HepG2 (cell line): ENCODE data around the gene VAV2. TPM values are rescaled to one million over a fixed set of nuclear protein-coding genes. Genes with fewer than 3 reads are reported as not detected.
A peak's percentile ranks its signal among the peaks of the same experiment; 100 is the strongest.

Experiments used
- ATAC-seq: fragments of 200-7000 bp; cut with Tn5 transposase; 3 replicates; pipeline ENCODE4 v1.9.1; 2020; ENCODE audit warnings: mild to moderate bottlenecking, moderate library complexity
- BruUV-seq: library from RNA; stranded (reverse); fragments of 400-500 nt; replicated peaks from 2 replicates; lab custom pipeline; 2021; lab: Mats Ljungman, UMichigan
- CTCF ChIA-PET: fragments of 300-600 bp; formaldehyde crosslinking; extraction: SDS; loops from one replicate; lab custom pipeline; 2021; ENCODE audit warnings: low total read pairs, inconsistent platforms, low intra/inter-chr PET ratio; lab: Yijun Ruan, JAX
- POLR2A ChIA-PET: fragments of 350-600 bp; sonication (Branson Sonifier 250); formaldehyde crosslinking; loops from one replicate; lab custom pipeline; 2020; ENCODE audit warnings: antibody characterized with exemption, inconsistent platforms; lab: Yijun Ruan, JAX
- DNase-seq: peaks from one replicate; pipeline ENCODE4 v3.0.0-alpha.2; 2015; ENCODE audit warnings: low spot score
- FAIRE-seq: peaks from 3 replicates; lab custom pipeline; 2011; peaks lifted over from hg19 to GRCh38; lab: Jason Lieb, UNC
- H2AFZ ChIP-seq: one replicate; pipeline ENCODE4 v1.6.1; 2011; ENCODE audit warnings: low read length, inconsistent platforms
- H3K27ac ChIP-seq: fragments of 300-600 bp; 3 replicates; pipeline ENCODE4 v1.8.0; 2011; ENCODE audit warnings: mixed run types, mild to moderate bottlenecking, mixed read lengths, low read length, inconsistent platforms; ENCODE audit not compliant: insufficient read depth; ENCODE audit errors: extremely low read length
- H3K27me3 ChIP-seq, 2 experiments: fragments of 200-600 bp in 1 of 2; 2 replicates in 1 of 2; 3 replicates in 1 of 2; pipeline versions ENCODE4 v1.6.0 to v1.8.0; 2011; ENCODE audit warnings: low read length in 2 of 2, mild to moderate bottlenecking in 2 of 2, moderate library complexity in 2 of 2, inconsistent platforms in 1 of 2; ENCODE audit not compliant: insufficient read depth in 2 of 2, control insufficient read depth in 1 of 2
- H3K36me3 ChIP-seq, 2 experiments: fragments of 200-600 bp in 1 of 2; replicated peaks in 1 of 2; 2 replicates in 1 of 2; 3 replicates in 1 of 2; pipeline versions ENCODE4 v1.5.1 to v1.8.0; 2011; ENCODE audit warnings: low read length in 2 of 2, inconsistent platforms in 1 of 2; ENCODE audit not compliant: insufficient read depth in 2 of 2, control insufficient read depth in 1 of 2
- H3K4me1 ChIP-seq: 2 replicates; pipeline ENCODE4 v1.5.1; 2012; ENCODE audit warnings: low read length, inconsistent platforms; ENCODE audit not compliant: insufficient read depth
- H3K4me2 ChIP-seq: 2 replicates; pipeline ENCODE4 v1.6.0; 2011; ENCODE audit warnings: low read depth, low read length, inconsistent platforms
- H3K4me3 ChIP-seq, 3 experiments: fragments of 200-600 bp in 1 of 3; sonication (generic), shearing (Covaris generic) in 1 of 3; replicated peaks in 1 of 3; 2 replicates each; pipeline ENCODE4 v1.5.1; 2011 to 2016; ENCODE audit warnings: low read length in 3 of 3, inconsistent platforms in 2 of 3, low read depth in 2 of 3, mild to moderate bottlenecking in 2 of 3, control low read depth in 1 of 3, mixed read lengths in 1 of 3; ENCODE audit not compliant: insufficient read depth in 1 of 3
- H3K79me2 ChIP-seq: one replicate; pipeline ENCODE4 v1.6.1; 2011; ENCODE audit warnings: low read length, inconsistent platforms; ENCODE audit not compliant: insufficient read depth
- H3K9ac ChIP-seq: 2 replicates; pipeline ENCODE4 v1.6.0; 2011; ENCODE audit warnings: mild to moderate bottlenecking, low read depth, low read length, inconsistent platforms; ENCODE audit not compliant: insufficient read depth
- H3K9me3 ChIP-seq: 2 replicates; pipeline ENCODE4 v1.5.1; 2012; ENCODE audit warnings: mild to moderate bottlenecking, low read length
- H4K20me1 ChIP-seq: 2 replicates; pipeline ENCODE4 v1.6.0; 2011; ENCODE audit warnings: inconsistent platforms, mild to moderate bottlenecking, low read length, moderate library complexity; ENCODE audit not compliant: insufficient read depth
- CBFB ChIP-seq: sonication (generic); formaldehyde crosslinking; IDR thresholded peaks from 2 replicates; pipeline ENCODE4 v1.4.0; 2020; ENCODE audit warnings: missing genetic modification reagents
- DPF2 ChIP-seq: sonication (generic); formaldehyde crosslinking; IDR thresholded peaks from 2 replicates; pipeline ENCODE4 v1.4.0; 2020; ENCODE audit warnings: mild to moderate bottlenecking, low read depth, missing genetic modification reagents, borderline replicate concordance
- HNRNPH1 ChIP-seq: fragments of 200-400 bp; formaldehyde crosslinking; optimal IDR thresholded peaks from 2 replicates; pipeline ENCODE3; 2017; ENCODE audit warnings: mild to moderate bottlenecking, low read depth, low read length
- PITX1 ChIP-seq: sonication (generic); formaldehyde crosslinking; IDR thresholded peaks from 2 replicates; pipeline ENCODE4 v1.5.1; 2020; ENCODE audit warnings: mild to moderate bottlenecking, missing genetic modification reagents
- THAP11 ChIP-seq: IDR thresholded peaks from 2 replicates; pipeline ENCODE4 v1.6.1; 2016; ENCODE audit warnings: missing biosample characterization, missing genetic modification reagents
- USF2 ChIP-seq, 2 experiments: sonication (generic) in 1 of 2; formaldehyde crosslinking in 1 of 2; IDR thresholded peaks; 2 replicates each; pipeline versions ENCODE4 v1.5.1 to v1.6.1; 2011 to 2020; ENCODE audit warnings: borderline replicate concordance in 1 of 2, low read depth in 1 of 2, low read length in 1 of 2, mild to moderate bottlenecking in 1 of 2, missing genetic modification reagents in 1 of 2, moderate library complexity in 1 of 2
- ZFP82 ChIP-seq: sonication (generic); formaldehyde crosslinking; IDR thresholded peaks from 2 replicates; pipeline ENCODE4 v1.5.1; 2020; ENCODE audit warnings: mild to moderate bottlenecking, missing genetic modification reagents, borderline replicate concordance
- ZFP90 ChIP-seq: sonication (generic); formaldehyde crosslinking; IDR thresholded peaks from 2 replicates; pipeline ENCODE4 v1.8.0; 2022; ENCODE audit warnings: missing genetic modification reagents, mild to moderate bottlenecking, inconsistent platforms, borderline replicate concordance
- ZFX ChIP-seq: sonication (generic); formaldehyde crosslinking; IDR thresholded peaks from 2 replicates; pipeline ENCODE4 v1.4.0; 2020; ENCODE audit warnings: mild to moderate bottlenecking, low read depth, missing genetic modification reagents, moderate library complexity
- ZNF224 ChIP-seq: sonication (generic); formaldehyde crosslinking; IDR thresholded peaks from 2 replicates; pipeline ENCODE4 v1.5.0; 2020; ENCODE audit warnings: mild to moderate bottlenecking, missing genetic modification reagents
- ZNF264 ChIP-seq: sonication (generic); formaldehyde crosslinking; IDR thresholded peaks from 2 replicates; pipeline ENCODE4 v1.4.0; 2020; ENCODE audit warnings: missing genetic modification reagents
- ZNF33B ChIP-seq: sonication (generic); formaldehyde crosslinking; IDR thresholded peaks from 2 replicates; pipeline ENCODE4 v1.5.1; 2020; ENCODE audit warnings: mild to moderate bottlenecking, missing genetic modification reagents
- ZNF501 ChIP-seq: sonication (generic); formaldehyde crosslinking; IDR thresholded peaks from 2 replicates; pipeline ENCODE4 v1.5.1; 2020; ENCODE audit warnings: mild to moderate bottlenecking, moderate library complexity, missing genetic modification reagents
- ZNF740 ChIP-seq: sonication (generic); formaldehyde crosslinking; IDR thresholded peaks from 2 replicates; pipeline ENCODE4 v1.4.0; 2020; ENCODE audit warnings: missing genetic modification reagents
- ZNF780A ChIP-seq: sonication (generic); formaldehyde crosslinking; IDR thresholded peaks from 2 replicates; pipeline ENCODE4 v1.8.0; 2022; ENCODE audit warnings: mild to moderate bottlenecking, missing genetic modification reagents, moderate library complexity
- ZNF784 ChIP-seq: sonication (generic); formaldehyde crosslinking; IDR thresholded peaks from 2 replicates; pipeline ENCODE4 v1.5.1; 2020; ENCODE audit warnings: missing genetic modification reagents, mild to moderate bottlenecking, borderline replicate concordance
- ZNF788 ChIP-seq: sonication (generic); formaldehyde crosslinking; IDR thresholded peaks from 2 replicates; pipeline ENCODE4 v1.5.0; 2020; ENCODE audit warnings: mild to moderate bottlenecking, missing genetic modification reagents, borderline replicate concordance
- ZNF790 ChIP-seq: sonication (generic); formaldehyde crosslinking; IDR thresholded peaks from 2 replicates; pipeline ENCODE4 v1.8.0; 2022; ENCODE audit warnings: missing genetic modification reagents, mild to moderate bottlenecking, borderline replicate concordance
- WGBS: methylation state at CpG from one replicate; pipeline ENCODE4 v1.1.6; 2017; ENCODE audit warnings: low lambda C conversion rate; 5-methylcytosine and 5-hydroxymethylcytosine counted together
- in situ Hi-C: cut with HindIII; loops from 2 replicates; pipeline ENCODE4 v1.10.0; 2017; ENCODE audit warnings: low pct_unique_long_range_greater_than_20kb; ENCODE audit not compliant: extremely low pct_ligation_motif_present
- intact Hi-C: fragments of 100-400 bp; cut with micrococcal nuclease; formaldehyde crosslinking; loops from one replicate; pipeline ENCODE4 v1.10.0; 2022; ENCODE audit not compliant: unreplicated experiment
- polyA plus RNA-seq, 8 experiments: library from polyadenylated mRNA; depleted of rRNA in 3 of 8; stranded (reverse) in 7 of 8; unstranded in 1 of 8; fragments of >200 nt; fragmentation: Illumina TruSeq in 4 of 8; extraction: Trizol in 4 of 8; gene quantifications; 2 replicates each; pipeline versions ENCODE4 v1.2.1 to v1.2.3, GENCODE V29; 2011 to 2016; ENCODE audit warnings: low read depth in 4 of 8, missing spikeins in 1 of 8, mixed read lengths in 1 of 8; ENCODE audit not compliant: insufficient read depth in 1 of 8
- total RNA-seq, 5 experiments: library from RNA; depleted of rRNA; stranded (reverse); fragments of >200 nt; fragmentation: Illumina TruSeq; extraction: Trizol; gene quantifications; 2 replicates each; pipeline ENCODE4 v1.2.3, GENCODE V29; 2016; ENCODE audit warnings: low read depth in 1 of 5

VAV2 gene
- total and polyA plus RNA-seq, 2 of the 13 experiments (the other 11 are each of a cell fraction or from before 2014, with no cell fraction given): 22.5 to 22.9 TPM

DNA sequence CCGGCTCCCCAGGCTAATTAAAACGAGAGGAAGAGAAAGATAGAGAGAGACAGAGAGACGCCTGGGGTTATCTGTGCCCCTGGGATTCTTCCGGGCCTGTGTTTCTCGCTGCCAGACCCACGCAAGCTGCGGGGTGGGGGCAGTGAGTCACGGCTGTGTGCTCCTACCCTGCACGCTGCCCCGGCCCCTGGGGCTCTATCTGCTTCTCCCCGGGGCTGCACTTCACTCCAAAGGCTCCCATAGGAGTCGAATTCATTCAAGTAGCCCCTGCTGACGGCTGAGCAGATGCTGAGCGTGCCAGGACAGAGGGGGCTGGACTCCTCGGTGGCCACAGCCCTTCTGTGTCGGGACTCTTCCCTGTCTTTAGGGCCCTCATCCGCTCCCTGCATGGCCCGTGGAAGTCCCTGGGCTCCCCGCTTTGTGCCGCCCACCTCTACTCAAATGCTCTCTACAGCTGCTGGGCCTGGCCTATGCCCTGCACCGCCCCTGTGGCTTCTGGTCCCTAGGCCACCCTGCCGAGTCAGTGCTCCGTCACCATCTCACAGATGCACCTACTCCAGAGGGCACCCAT is 276.7 kb downstream of the VAV2 start:
- intact Hi-C loops: loop anchor here (2.0 kb wide), 2 partner anchors 57 to 181 kb away; partner anchors contain the start of gene ADAMTSL2
- H3K27ac ChIP-seq: peak overlapping the region; percentile 90
- H3K79me2 ChIP-seq: no peaks in the 10 kb centered on the region
- peak overlapping the region; percentile 71 for H3K9ac ChIP-seq
- POLR2A ChIA-PET: interaction anchor here (0.6 to 6.2 kb wide), 20 partner anchors 9 to 359 kb away, joined by 3 to 156 read pairs (median 4); partner anchors contain the start of genes ADAMTSL2, CACFD1, SARDH and SLC2A6
- peak overlapping the region; percentile 12 to 72 (median 53); a peak in 5 of 6 replicates for H3K4me3 ChIP-seq
- peaks cover 63% of the 10 kb centered on the region for H3K4me1 ChIP-seq
- no peak for FAIRE-seq
- in situ Hi-C loops: no loop called here
- no peaks in the 10 kb centered on the region for H3K9me3 ChIP-seq
- no peak overlapping the region for H2AFZ ChIP-seq
- no peaks in the 10 kb centered on the region for H3K27me3 ChIP-seq
- no peaks in the 10 kb centered on the region for H4K20me1 ChIP-seq
- 2% methylated on average over 7 of the region's 23 CpGs for WGBS
- TSS peak; percentile 90 for BruUV-seq
- DNase-seq: no peak
- peak; percentile 40 for ATAC-seq
- H3K4me2 ChIP-seq: peak overlapping the region; percentile 88
- H3K36me3 ChIP-seq: 0 out of 5 replicates have a peak, but pooled peaks cover 0 to 1% of the 10 kb centered on the region in 2 experiments
- CTCF ChIA-PET: interaction anchor here (0.6 to 1.6 kb wide), 3 partner anchors 11 to 182 kb away, joined by 3 to 6 read pairs (median 5); no protein-coding TSS in a partner anchor
- 0 out of 2 replicates have a peak, but pooled peaks have one; percentile 11 for TF ChIP-seq ZFP82 (CRISPR knock-in tag)
- TF ChIP-seq ZFX (CRISPR knock-in tag): no peak
- peak; percentile 2; the same call in 1 of the 2 replicates for TF ChIP-seq CBFB (CRISPR knock-in tag)
- peak; percentile 5; the same call in 1 of the 2 replicates for TF ChIP-seq ZNF740
- no peak for TF ChIP-seq USF2 (IDR thresholded peaks at IDR 0.05; ENCODE audit: low read depth, low read length)
- TF ChIP-seq USF2 (CRISPR knock-in tag; IDR thresholded peaks at IDR 0.05; ENCODE audit: borderline replicate concordance): 0 out of 2 replicates have a peak, but pooled peaks have one; percentile 13
- TF ChIP-seq ZNF224 (CRISPR knock-in tag): 0 out of 2 replicates have a peak, but pooled peaks have one; percentile 58
- TF ChIP-seq THAP11 (CRISPR knock-in tag): no peak
- 0 out of 2 replicates have a peak, but pooled peaks have one; percentile 8 for TF ChIP-seq PITX1 (CRISPR knock-in tag)
- TF ChIP-seq ZNF780A (CRISPR knock-in tag): peak; percentile 71
- TF ChIP-seq DPF2: no peak
- 0 out of 2 replicates have a peak, but pooled peaks have one; percentile 41 for TF ChIP-seq ZNF784 (CRISPR knock-in tag)
- TF ChIP-seq ZNF788 (CRISPR knock-in tag): peak; percentile 11; the same call in 1 of the 2 replicates
- TF ChIP-seq ZNF790 (CRISPR knock-in tag): 0 out of 2 replicates have a peak, but pooled peaks have one; percentile 3
- 0 out of 2 replicates have a peak, but pooled peaks have one; percentile 27 for TF ChIP-seq ZNF264 (CRISPR knock-in tag)
- TF ChIP-seq HNRNPH1: no peak
- TF ChIP-seq ZNF501 (CRISPR knock-in tag): no peak
- TF ChIP-seq ZNF33B (CRISPR knock-in tag): 0 out of 2 replicates have a peak, but pooled peaks have one; percentile 64
- 0 out of 2 replicates have a peak, but pooled peaks have one; percentile 6 for TF ChIP-seq ZFP90 (CRISPR knock-in tag)
